HTERT RPE-1 (cell line): Measurements from ENCODE around the gene ADAMTS5.

Experiments used
- in situ Hi-C: fragments of 300-500 bp; cut with MboI; formaldehyde crosslinking; loops from 4 replicates; pipeline ENCODE4 v1.14.3; 2020; ENCODE audit warnings: low sequenced_read_pairs

The ADAMTS5 gene

DNA sequence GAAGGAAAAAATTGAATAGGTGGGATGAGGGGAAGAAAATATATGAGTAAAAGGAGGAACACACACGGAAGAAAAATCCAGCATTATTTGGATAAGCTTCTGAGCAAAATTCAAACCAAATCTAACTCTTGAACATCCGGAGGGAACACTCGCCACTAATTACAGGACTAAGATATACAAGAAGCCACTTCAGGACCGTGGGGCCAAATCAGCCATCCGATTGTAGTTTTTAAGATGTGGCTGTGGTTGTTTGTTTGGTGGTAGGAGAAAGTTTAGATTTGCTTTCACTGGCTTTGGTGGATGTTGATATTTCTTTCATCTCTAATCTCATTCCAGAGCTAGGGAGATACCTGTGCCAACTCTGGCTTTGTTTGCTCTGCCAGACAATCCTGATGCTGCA is 78.0 kb downstream of the ADAMTS5 start:
- in situ Hi-C loops, result no loop called here

DNA sequence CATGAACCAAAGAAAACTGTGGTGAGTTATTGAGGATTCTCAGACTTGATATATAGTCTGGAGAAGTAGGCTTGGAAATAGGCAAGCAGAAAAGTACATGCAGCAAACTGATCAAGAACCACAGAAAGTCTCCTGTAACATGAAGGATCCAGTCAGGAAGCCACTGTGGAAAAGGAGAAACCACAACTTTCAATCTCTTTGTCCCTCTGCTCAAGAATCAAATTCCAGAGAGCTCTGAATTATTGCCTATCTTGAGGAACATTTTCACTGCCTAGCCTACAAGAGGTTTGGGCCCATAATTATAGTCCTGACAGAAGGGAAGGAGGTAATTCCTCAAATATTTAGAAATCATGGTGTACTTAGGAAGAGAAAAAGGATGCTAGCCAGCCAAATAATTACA is 78.6 kb downstream of the ADAMTS5 start:
- in situ Hi-C loops, result no loop called here

DNA sequence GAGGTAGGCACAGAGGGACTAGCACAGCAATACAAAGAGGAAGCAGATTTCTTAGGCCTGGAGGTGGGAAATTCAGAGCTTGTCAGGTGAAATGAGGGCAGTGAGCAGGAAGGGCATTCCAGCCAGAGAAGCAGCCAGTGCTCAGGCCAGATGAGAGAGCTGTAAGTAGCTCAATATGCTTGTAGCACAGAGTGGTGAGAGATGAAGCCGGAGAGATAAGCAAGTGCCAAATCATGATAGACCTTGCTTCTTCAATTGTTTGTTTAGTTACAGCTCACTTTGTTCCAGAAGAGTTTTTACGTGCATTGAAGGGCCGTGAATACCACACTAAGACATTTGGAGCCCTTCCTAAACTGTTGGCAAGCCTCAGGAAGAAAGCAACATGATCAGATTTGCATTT is 79.6 kb downstream of the ADAMTS5 start:
- in situ Hi-C loops, result no loop called here

DNA sequence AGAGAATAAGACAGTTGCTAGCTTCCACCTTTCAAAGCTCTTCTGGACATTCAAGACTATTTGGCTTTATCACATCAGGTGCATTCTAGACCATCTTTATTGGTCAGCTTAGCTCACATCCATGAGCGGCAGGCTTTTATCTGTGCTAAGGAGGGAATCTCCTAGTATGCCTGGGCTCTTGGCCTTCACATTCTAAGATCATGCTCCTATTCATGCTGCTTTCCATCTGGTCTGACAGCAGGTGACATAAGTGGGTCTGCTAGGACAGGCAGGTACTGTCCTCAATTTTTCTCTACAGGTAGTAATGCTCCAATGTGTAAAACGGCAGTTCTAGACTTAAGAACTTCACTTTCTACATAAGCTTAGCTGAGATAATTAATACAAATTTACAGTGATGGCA is 82.5 kb downstream of the ADAMTS5 start:
- in situ Hi-C loops, result no loop called here

DNA sequence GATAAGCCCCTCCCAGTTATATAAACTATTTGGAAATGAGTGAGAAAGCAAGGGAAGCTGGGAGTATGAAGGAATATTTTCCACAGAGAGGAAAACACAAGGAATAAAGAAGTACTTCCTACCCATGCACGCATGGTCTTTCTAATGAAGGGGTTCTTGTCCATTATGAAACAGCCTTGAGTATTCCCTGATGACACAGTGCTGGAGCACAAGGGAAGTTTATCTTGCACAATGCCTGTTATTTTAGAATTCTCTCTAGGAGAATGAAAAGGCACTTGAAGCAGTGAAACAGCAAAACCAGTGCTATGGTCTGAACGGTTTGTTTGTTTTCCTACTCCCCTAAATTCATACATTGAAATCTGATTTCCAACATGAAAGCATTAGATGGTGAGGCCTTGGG is 83.1 kb downstream of the ADAMTS5 start:
- in situ Hi-C loops, result no loop called here

DNA sequence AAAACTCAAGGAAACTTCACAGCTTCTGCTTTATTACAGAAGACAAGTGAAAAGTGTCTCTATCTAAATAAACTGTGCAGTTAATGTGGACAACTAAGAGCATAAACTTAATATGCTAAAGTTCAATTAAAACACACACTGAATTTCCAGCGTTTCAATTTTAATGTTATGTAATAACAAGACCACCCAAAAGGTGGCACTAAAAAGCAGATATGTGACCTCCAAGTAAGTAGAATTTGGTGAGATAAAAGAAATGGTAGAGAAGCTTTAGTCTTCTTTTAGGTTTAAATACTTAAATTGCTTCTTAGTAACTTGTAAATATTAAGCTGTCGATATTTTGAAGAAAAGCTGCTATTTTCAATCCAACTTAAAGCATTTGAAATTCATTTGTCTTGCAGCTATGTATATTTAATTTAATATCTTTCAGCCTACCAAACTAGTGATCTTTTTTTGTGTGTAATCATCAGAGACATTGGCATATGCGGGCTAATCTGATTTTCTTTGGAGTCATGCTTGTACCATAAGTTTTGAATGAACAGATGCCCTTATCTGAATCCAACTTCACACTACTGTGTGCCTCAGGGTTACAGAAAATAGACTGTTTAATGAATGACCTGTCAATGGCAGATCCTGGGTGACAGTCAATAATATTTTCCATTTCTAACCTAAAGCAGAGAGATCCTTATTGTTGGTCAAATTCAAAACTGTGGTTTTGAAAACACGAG is 85.2 kb downstream of the ADAMTS5 start:
- in situ Hi-C loops, result no loop called here

DNA sequence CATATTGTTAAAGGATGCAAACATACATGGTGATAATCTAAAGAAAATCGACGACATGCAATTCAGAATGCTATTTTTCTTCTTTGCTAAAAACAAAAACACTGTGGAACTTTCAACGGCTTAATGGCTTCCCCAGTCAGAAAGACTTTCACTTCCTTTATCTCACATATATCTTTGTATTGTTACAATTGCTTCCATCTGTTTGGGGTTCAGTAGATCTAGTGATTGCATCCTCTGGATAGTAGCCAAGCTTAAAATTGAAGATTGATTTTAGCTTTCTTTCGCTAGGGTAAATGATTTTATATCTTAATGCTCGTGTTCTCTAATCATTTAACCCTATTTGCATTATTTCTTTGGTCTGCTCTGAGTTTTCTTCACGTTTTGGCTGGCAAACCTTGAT is 89.9 kb downstream of the ADAMTS5 start:
- in situ Hi-C loops, result no loop called here

DNA sequence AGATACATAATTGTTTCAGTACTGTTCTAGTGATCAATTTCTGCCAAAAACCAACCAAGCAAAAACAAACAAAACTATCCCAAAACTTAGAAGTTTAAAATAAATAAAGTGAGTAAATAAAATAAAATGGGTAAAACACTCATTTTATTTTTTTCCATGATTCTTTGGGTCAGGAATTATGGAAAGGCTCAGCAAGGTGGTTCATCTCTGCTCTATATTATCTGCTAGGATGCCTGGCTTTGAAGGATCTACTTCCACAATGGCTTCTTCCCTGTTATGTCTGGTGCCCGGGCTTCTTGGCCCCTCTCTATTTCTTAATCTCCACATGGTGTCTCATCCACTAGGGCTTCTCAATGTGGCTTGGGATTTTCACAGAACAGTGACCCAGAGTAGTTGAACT is 92.5 kb downstream of the ADAMTS5 start:
- in situ Hi-C loops, result no loop called here
